H1 (cell line): Measurements from ENCODE around the gene SLC2A13. TPM values are rescaled to one million over a fixed set of nuclear protein-coding genes. Genes with fewer than 3 reads are reported as not detected.

ENCODE experiments used
- CTCF ChIA-PET: fragments of 300-600 bp; sonication (Branson Sonifier 250); formaldehyde crosslinking; loops from one replicate; lab custom pipeline; 2021; ENCODE audit not compliant: partially characterized antibody; lab: Charles Lee
- POLR2A ChIA-PET: fragments of 300-600 bp; sonication (Branson Sonifier 250); formaldehyde crosslinking; loops from one replicate; lab custom pipeline; 2021; ENCODE audit warnings: inconsistent platforms; ENCODE audit not compliant: partially characterized antibody; lab: Charles Lee
- DNase-seq, 2 experiments: peaks; one replicate each; pipeline versions ENCODE4 v3.0.0 to v3.0.0-alpha.2; 2010 to 2022; ENCODE audit warnings: low spot score in 2 of 2, low read depth in 1 of 2, mixed read lengths in 1 of 2
- FAIRE-seq: peaks from 2 replicates; lab custom pipeline; 2011; peaks lifted over from hg19 to GRCh38; lab: Jason Lieb, UNC
- H2AFZ ChIP-seq: 2 replicates; pipeline ENCODE4 v1.8.1; 2012; ENCODE audit warnings: low read length, inconsistent platforms
- H2AK5ac ChIP-seq: 2 replicates; pipeline ENCODE4 v1.6.1; 2013; ENCODE audit warnings: low read depth, low read length
- H2BK120ac ChIP-seq: replicated peaks from 2 replicates; pipeline ENCODE3; 2013; ENCODE audit warnings: low read depth, low read length, inconsistent platforms
- H2BK12ac ChIP-seq: 2 replicates; pipeline ENCODE4 v1.6.1; 2013; ENCODE audit warnings: low read depth, low read length
- H2BK15ac ChIP-seq: 2 replicates; pipeline ENCODE4 v1.6.1; 2013; ENCODE audit warnings: low read length
- H2BK20ac ChIP-seq: 2 replicates; pipeline ENCODE4 v1.6.1; 2013; ENCODE audit warnings: low read length
- H2BK5ac ChIP-seq: 2 replicates; pipeline ENCODE4 v1.6.1; 2013; ENCODE audit warnings: low read depth, low read length
- H3K14ac ChIP-seq: 2 replicates; pipeline ENCODE4 v1.6.1; 2013; ENCODE audit warnings: inconsistent platforms; ENCODE audit not compliant: insufficient read length
- H3K18ac ChIP-seq: 2 replicates; pipeline ENCODE4 v1.6.1; 2013; ENCODE audit warnings: low read length; ENCODE audit errors: extremely low read depth
- H3K23ac ChIP-seq: 2 replicates; pipeline ENCODE4 v1.6.1; 2013; ENCODE audit warnings: inconsistent platforms; ENCODE audit not compliant: insufficient read length
- H3K23me2 ChIP-seq: 2 replicates; pipeline ENCODE4 v1.6.1; 2013; ENCODE audit warnings: low read depth, low read length
- H3K27ac ChIP-seq: 2 replicates; pipeline ENCODE4 v1.6.1; 2011; ENCODE audit warnings: low read depth, low read length, inconsistent platforms
- H3K27me3 ChIP-seq, 4 experiments: replicated peaks in 1 of 4; 1 replicate in 1 of 4; 2 replicates in 3 of 4; pipeline versions ENCODE4 v1.6.1 to v1.8.1; 2011 to 2013; ENCODE audit warnings: low read length in 3 of 4, mild to moderate bottlenecking in 3 of 4, inconsistent platforms in 2 of 4, mixed read lengths in 2 of 4, moderate library complexity in 1 of 4; ENCODE audit not compliant: control insufficient read depth in 3 of 4, insufficient read depth in 3 of 4; ENCODE audit errors: extremely low read depth in 1 of 4
- H3K36me3 ChIP-seq, 4 experiments: 2 replicates each; pipeline versions ENCODE4 v1.6.1 to v1.8.1; 2011 to 2013; ENCODE audit warnings: mild to moderate bottlenecking in 4 of 4, low read length in 3 of 4, moderate library complexity in 2 of 4, control low read depth in 1 of 4, inconsistent platforms in 1 of 4; ENCODE audit not compliant: insufficient read depth in 4 of 4, control insufficient read depth in 2 of 4
- H3K4ac ChIP-seq: replicated peaks from 2 replicates; pipeline ENCODE3; 2013; ENCODE audit warnings: low read length, low read depth, mixed read lengths, inconsistent platforms; ENCODE audit not compliant: insufficient read length
- H3K4me1 ChIP-seq, 4 experiments: replicated peaks in 1 of 4; 1 replicate in 1 of 4; 2 replicates in 3 of 4; pipeline versions ENCODE4 v1.6.1 to v1.8.1; 2011 to 2013; ENCODE audit warnings: low read length in 3 of 4, inconsistent platforms in 2 of 4, mixed read lengths in 1 of 4; ENCODE audit not compliant: insufficient read depth in 4 of 4, control insufficient read depth in 3 of 4
- H3K4me2 ChIP-seq, 2 experiments: 2 replicates each; pipeline versions ENCODE4 v1.6.1 to v1.8.1; 2011 to 2013; ENCODE audit warnings: low read depth in 2 of 2, low read length in 2 of 2, control low read depth in 1 of 2, inconsistent platforms in 1 of 2, mild to moderate bottlenecking in 1 of 2; ENCODE audit not compliant: insufficient read depth in 1 of 2
- H3K4me3 ChIP-seq, 4 experiments: fragments of 200-600, 300-600 bp in 1 of 4; sonication (generic), shearing (Covaris generic), sonication (Bioruptor Twin) in 1 of 4; 2 replicates each; pipeline versions ENCODE4 v1.5.1 to v1.8.1; 2011 to 2016; ENCODE audit warnings: low read length in 4 of 4, low read depth in 3 of 4, control low read depth in 2 of 4, inconsistent platforms in 2 of 4, mild to moderate bottlenecking in 2 of 4, mixed read lengths in 1 of 4, moderate library complexity in 1 of 4; ENCODE audit not compliant: insufficient read depth in 2 of 4; ENCODE audit errors: extremely low read depth in 1 of 4
- H3K56ac ChIP-seq: replicated peaks from 2 replicates; pipeline ENCODE3; 2013; ENCODE audit warnings: low read depth, mild to moderate bottlenecking, mixed read lengths, low read length, inconsistent platforms; ENCODE audit not compliant: insufficient read length
- H3K79me1 ChIP-seq: 2 replicates; pipeline ENCODE4 v1.6.1; 2013; ENCODE audit warnings: low read depth, low read length, control low read depth
- H3K79me2 ChIP-seq, 2 experiments: 2 replicates each; pipeline versions ENCODE4 v1.6.1 to v1.8.1; 2012 to 2013; ENCODE audit warnings: low read length in 2 of 2, mild to moderate bottlenecking in 2 of 2, inconsistent platforms in 1 of 2; ENCODE audit not compliant: insufficient read depth in 2 of 2, control insufficient read depth in 1 of 2
- H3K9ac ChIP-seq, 4 experiments: replicated peaks in 1 of 4; 1 replicate in 1 of 4; 2 replicates in 3 of 4; pipeline versions ENCODE4 v1.6.1 to v1.8.1; 2011 to 2013; ENCODE audit warnings: low read depth in 3 of 4, low read length in 3 of 4, control low read depth in 2 of 4, mild to moderate bottlenecking in 2 of 4, moderate library complexity in 2 of 4, inconsistent platforms in 1 of 4; ENCODE audit errors: extremely low read depth in 1 of 4
- H3K9me3 ChIP-seq, 2 experiments: 2 replicates each; pipeline versions ENCODE4 v1.6.1 to v1.8.1; 2012 to 2013; ENCODE audit warnings: mild to moderate bottlenecking in 2 of 2, moderate library complexity in 2 of 2, control low read depth in 1 of 2, inconsistent platforms in 1 of 2, low read depth in 1 of 2, low read length in 1 of 2, mixed read lengths in 1 of 2; ENCODE audit not compliant: insufficient read depth in 2 of 2
- H4K20me1 ChIP-seq, 2 experiments: replicated peaks in 1 of 2; 2 replicates each; pipeline versions ENCODE3 to v1.8.1; 2011 to 2013; ENCODE audit warnings: inconsistent platforms in 2 of 2, low read length in 2 of 2, mild to moderate bottlenecking in 1 of 2; ENCODE audit not compliant: insufficient read depth in 2 of 2, control insufficient read depth in 1 of 2
- H4K5ac ChIP-seq: 2 replicates; pipeline ENCODE4 v1.6.1; 2013; ENCODE audit warnings: low read length, low read depth, mixed read lengths, inconsistent platforms; ENCODE audit not compliant: insufficient read length
- H4K8ac ChIP-seq: 2 replicates; pipeline ENCODE4 v1.8.0; 2013; ENCODE audit warnings: mild to moderate bottlenecking, moderate library complexity, low read length, inconsistent platforms; ENCODE audit not compliant: insufficient read depth; ENCODE audit errors: extremely low read depth
- H4K91ac ChIP-seq: replicated peaks from 2 replicates; pipeline ENCODE3; 2013; ENCODE audit warnings: low read length, mixed read lengths, inconsistent platforms; ENCODE audit not compliant: insufficient read length
- CBX5 ChIP-seq: fragments of 300-800, 300-1000 bp; sonication (generic); IDR thresholded peaks from 2 replicates; pipeline ENCODE4 v1.7.1; 2016; ENCODE audit warnings: antibody characterized with exemption, low read length, low read depth
- CHD2 ChIP-seq: IDR thresholded peaks from 2 replicates; pipeline ENCODE4 v1.6.1; 2012; ENCODE audit warnings: low read length, improper control_type of control experiment
- E2F6 ChIP-seq: IDR thresholded peaks from 2 replicates; pipeline ENCODE4 v1.6.1; 2012; ENCODE audit warnings: inconsistent platforms
- GABPA ChIP-seq: IDR thresholded peaks from 2 replicates; pipeline ENCODE4 v1.6.1; 2011; ENCODE audit warnings: mild to moderate bottlenecking, low read length, moderate library complexity, borderline replicate concordance; ENCODE audit not compliant: insufficient read depth
- KDM1A ChIP-seq: fragments of 200-600, 300-600 bp; sonication (generic); IDR thresholded peaks from 2 replicates; pipeline ENCODE4 v1.7.1; 2016; ENCODE audit warnings: mild to moderate bottlenecking, low read length, borderline replicate concordance
- KDM4A ChIP-seq: IDR thresholded peaks from one replicate; pipeline ENCODE4 v1.7.1; 2012; ENCODE audit warnings: low read depth, mild to moderate bottlenecking, moderate library complexity, low read length, inconsistent platforms; ENCODE audit not compliant: severe bottlenecking
- MAX ChIP-seq: IDR thresholded peaks from 2 replicates; pipeline ENCODE4 v1.6.1; 2012; ENCODE audit warnings: inconsistent platforms
- PHF8 ChIP-seq: fragments of 200-600 bp; sonication (generic); conservative IDR thresholded peaks from 2 replicates; pipeline ENCODE4 v1.7.1; 2012; ENCODE audit warnings: low read depth, mild to moderate bottlenecking, inconsistent platforms, low read length, moderate library complexity
- SIRT6 ChIP-seq: IDR thresholded peaks from one replicate; pipeline ENCODE4 v1.7.1; 2012; ENCODE audit warnings: low read length, inconsistent platforms
- WGBS, 2 experiments: shearing (Covaris generic) in 1 of 2; methylation state at CpG; one replicate each; pipeline versions ENCODE4 v1.1.6 to v1.1.7; 2013 to 2015; ENCODE audit warnings: low lambda C conversion rate in 2 of 2, mixed read lengths in 2 of 2, inconsistent platforms in 1 of 2, low coverage in 1 of 2, missing lambda C conversion rate in 1 of 2; ENCODE audit not compliant: insufficient replicate concordance in 2 of 2, insufficient coverage in 1 of 2, insufficient read length in 1 of 2; ENCODE audit errors: extremely low coverage in 1 of 2, missing lambda C conversion rate in 1 of 2; 5-methylcytosine and 5-hydroxymethylcytosine counted together
- polyA plus RNA-seq, 7 experiments: library from polyadenylated mRNA; depleted of rRNA in 3 of 7; stranded (reverse) in 5 of 7; unstranded in 2 of 7; fragments of >200 nt in 5 of 7; fragments of 200-250 nt in 2 of 7; gene quantifications; 1 replicate in 5 of 7; 2 replicates in 1 of 7; 4 replicates in 1 of 7; pipeline versions ENCODE4 v1.2.1 to v1.2.3, GENCODE V29; 2011 to 2013; ENCODE audit warnings: missing spikeins in 2 of 7, mixed read lengths in 2 of 7
- total RNA-seq: library from RNA; stranded (reverse); fragmentation: NEBNext Ultra II Directional; extraction: Animal tissue kit (Norgen Biotek cat#: 25700); gene quantifications from 2 replicates; pipeline ENCODE4 v1.2.1, GENCODE V29; 2021
- TF ChIP-seq, protein P1 (sequence below): IDR thresholded peaks from 2 replicates; pipeline ENCODE4 v1.6.1; 2011; ENCODE audit warnings: low read length, improper control_type of control experiment

SLC2A13 gene
- total and polyA plus RNA-seq, 2 of the 8 experiments (the other 6 are each of a cell fraction or from before 2014, with no cell fraction given) = 2.8 to 9.6 TPM

DNA sequence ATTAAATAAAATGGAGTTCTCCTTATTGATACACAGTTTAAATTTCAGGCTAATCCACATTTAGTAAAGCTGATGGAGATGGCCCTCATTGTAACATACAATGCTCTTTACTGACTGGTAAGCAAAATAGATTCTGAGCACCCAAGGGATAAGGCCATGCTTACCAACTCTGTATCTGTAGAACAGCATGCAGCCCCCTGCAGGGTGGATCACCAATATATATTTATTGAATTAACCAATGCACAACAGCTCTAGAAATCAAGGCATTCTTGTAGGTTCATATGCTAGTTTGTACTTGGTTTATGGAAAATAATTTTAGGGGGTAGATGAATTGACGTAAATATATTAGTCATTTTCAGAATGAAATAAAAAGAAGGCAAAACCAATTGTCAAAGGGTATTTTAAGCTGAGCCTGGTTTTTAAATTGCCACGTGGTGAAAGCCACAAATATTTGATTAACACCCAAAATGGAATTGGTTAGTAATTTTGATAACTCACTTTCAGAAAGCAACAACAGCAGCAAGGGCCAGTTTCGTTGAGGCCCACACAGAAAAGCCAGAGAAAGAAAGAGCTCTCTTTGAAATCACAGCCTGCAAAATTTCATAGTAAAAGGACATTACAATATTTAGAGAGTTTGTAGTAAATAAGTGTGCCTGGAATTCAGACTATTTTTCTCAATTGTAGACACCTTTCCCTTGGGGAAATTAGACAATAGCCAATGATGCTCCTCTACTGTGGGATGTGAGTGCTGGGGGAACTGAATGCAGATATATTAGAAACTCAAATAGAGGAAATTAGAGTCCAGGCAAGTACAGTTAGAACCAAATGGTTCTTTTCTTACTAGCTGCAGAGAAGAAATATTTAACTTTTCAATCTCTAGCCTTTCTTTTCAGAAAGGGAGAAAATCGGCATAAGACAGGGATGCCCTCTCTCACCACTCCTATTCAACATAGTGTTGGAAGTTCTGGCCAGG, 270.1 kb downstream of the SLC2A13 start:
- Histone ChIP-seq H4K20me1 (no peaks in the 10 kb centered on the region), H3K23me2 (no peaks in the 10 kb centered on the region), H3K4me2 (no peak overlapping the region), H4K8ac (no peak overlapping the region), H3K56ac (no peak overlapping the region), H3K23ac (no peak overlapping the region), H2AFZ (no peak overlapping the region), H2BK120ac (no peak overlapping the region), H3K79me2 (no peaks in the 10 kb centered on the region), H3K18ac (no peak overlapping the region), H3K27me3 (no peaks in the 10 kb centered on the region), H3K14ac (no peak overlapping the region), H4K91ac (no peak overlapping the region), H2AK5ac (no peak overlapping the region), H2BK20ac (no peak overlapping the region), H3K4me1 (no peaks in the 10 kb centered on the region), H3K4ac (no peak overlapping the region), H3K79me1 (no peaks in the 10 kb centered on the region), H2BK15ac (no peak overlapping the region), H3K9ac (no peak overlapping the region), H4K5ac (no peak overlapping the region), H3K9me3 (no peaks in the 10 kb centered on the region), H3K27ac (no peak overlapping the region), H3K4me3 (no peak overlapping the region), H3K36me3 (no peaks in the 10 kb centered on the region), H2BK12ac (no peak overlapping the region), H2BK5ac (no peak overlapping the region)
- POLR2A ChIA-PET = no interaction called here
- DNase-seq = no peak
- WGBS, 2 experiments = 86 to 100% methylated on average over 1 to 4 of the region's 4 CpGs
- CTCF ChIA-PET = no interaction called here
- FAIRE-seq = no peak
- TF ChIP-seq KDM4A = no peak
- TF ChIP-seq, protein P1, sequence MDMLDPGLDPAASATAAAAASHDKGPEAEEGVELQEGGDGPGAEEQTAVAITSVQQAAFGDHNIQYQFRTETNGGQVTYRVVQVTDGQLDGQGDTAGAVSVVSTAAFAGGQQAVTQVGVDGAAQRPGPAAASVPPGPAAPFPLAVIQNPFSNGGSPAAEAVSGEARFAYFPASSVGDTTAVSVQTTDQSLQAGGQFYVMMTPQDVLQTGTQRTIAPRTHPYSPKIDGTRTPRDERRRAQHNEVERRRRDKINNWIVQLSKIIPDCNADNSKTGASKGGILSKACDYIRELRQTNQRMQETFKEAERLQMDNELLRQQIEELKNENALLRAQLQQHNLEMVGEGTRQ = no peak
- no peak for TF ChIP-seq PHF8
- TF ChIP-seq E2F6 = no peak
- no peak for TF ChIP-seq CBX5
- TF ChIP-seq CHD2 = no peak
- TF ChIP-seq SIRT6 = no peak
- no peak for TF ChIP-seq MAX
- no peak for TF ChIP-seq GABPA
- no peak for TF ChIP-seq KDM1A
